Urinary bladder (tissue), 4 donors: ENCODE results near the gene NRM. TPM values are rescaled to one million over a fixed set of nuclear protein-coding genes. Genes with fewer than 3 reads are reported as not detected.

Experiments
- DNase-seq: peaks from one replicate; pipeline ENCODE4 v3.0.0-alpha.2; 2015; ENCODE audit errors: extremely low spot score
- H3K27ac ChIP-seq: one replicate; pipeline ENCODE4 v1.5.1; 2013; ENCODE audit warnings: low read depth, mild to moderate bottlenecking, moderate library complexity
- H3K36me3 ChIP-seq: one replicate; pipeline ENCODE4 v1.6.1; 2013; ENCODE audit warnings: mild to moderate bottlenecking, moderate library complexity; ENCODE audit not compliant: insufficient read depth
- H3K4me1 ChIP-seq: one replicate; pipeline ENCODE4 v1.6.1; 2013; ENCODE audit warnings: mild to moderate bottlenecking, moderate library complexity; ENCODE audit not compliant: insufficient read depth
- H3K4me3 ChIP-seq: one replicate; pipeline ENCODE4 v1.5.1; 2013; ENCODE audit warnings: low read depth, low read length
- WGBS: extraction: QIAGEN DNeasy Blood & Tissue Kit; methylation state at CpG from one replicate; pipeline ENCODE4 v1.1.7; 2013; 5-methylcytosine and 5-hydroxymethylcytosine counted together
- polyA plus RNA-seq: library from polyadenylated mRNA; stranded (reverse); fragments of 200-250 nt; gene quantifications from one replicate; pipeline ENCODE4 v1.2.3, GENCODE V29; 2013
- total RNA-seq: library from RNA; depleted of rRNA; stranded (reverse); fragments of >200 nt; gene quantifications from one replicate; pipeline ENCODE4 v1.2.3, GENCODE V29; 2014
- donor health status: healthy with polysubstance abuse.
- donor health status: healthy.

NRM gene
- total and polyA plus RNA-seq, 2 donors: 7.0 to 20.3 TPM

GRCh38 chr6:30688569-30688968 lies 2.2 kb downstream of the NRM start:
- H3K4me3 ChIP-seq: no peak overlapping the region
- WGBS: 83% methylated on average over 9 of the region's 9 CpGs
- H3K36me3 ChIP-seq: no peaks in the 10 kb centered on the region
- H3K27ac ChIP-seq: peak overlapping the region; percentile 98
- no peaks in the 10 kb centered on the region for H3K4me1 ChIP-seq
- DNase-seq: no peak

- 9% methylated on average over 22 of the region's 22 CpGs for WGBS
- peak overlapping the region; percentile 67 for H3K4me3 ChIP-seq
- no peaks in the 10 kb centered on the region for H3K4me1 ChIP-seq
- no peak for DNase-seq
- H3K27ac ChIP-seq: peak overlapping the region; percentile 98
- H3K36me3 ChIP-seq: no peaks in the 10 kb centered on the region
Measured at GRCh38 chr6:30687659-30688431, 2.9 kb downstream of the NRM start.

GRCh38 chr6:30686908-30687658 lies 3.7 kb downstream of the NRM start:
- H3K4me3 ChIP-seq: peak overlapping the region; percentile 67
- peak; percentile 80 for DNase-seq
- WGBS: under 1% methylated on average over 52 of the region's 52 CpGs
- peak overlapping the region; percentile 98 for H3K27ac ChIP-seq
- H3K36me3 ChIP-seq: no peaks in the 10 kb centered on the region
- H3K4me1 ChIP-seq: no peaks in the 10 kb centered on the region

GRCh38 chr6:30686009-30686907 lies 4.5 kb downstream of the NRM start, which contains the start of gene PPP1R18:
PPP1R18 (minus strand) TSS chr6:30686645; CDS start chr6:30686018, 627 bp downstream.
- Histone ChIP-seq H3K4me1 (no peaks in the 10 kb centered on the region), H3K36me3 (no peaks in the 10 kb centered on the region), H3K4me3 (peak within 1 kb of the TSS; percentile 67), H3K27ac (peak within 1 kb of the TSS; percentile 98)
- WGBS: under 1% methylated on average over 41 of the region's 41 CpGs
- no peak for DNase-seq

GRCh38 chr6:30685157-30686008 lies 5.4 kb downstream of the NRM start:
- 24% methylated on average over 29 of the region's 29 CpGs for WGBS
- peak overlapping the region; percentile 67 for H3K4me3 ChIP-seq
- H3K27ac ChIP-seq: peak overlapping the region; percentile 76
- no peaks in the 10 kb centered on the region for H3K36me3 ChIP-seq
- no peaks in the 10 kb centered on the region for H3K4me1 ChIP-seq
- no peak for DNase-seq

GRCh38 chr6:30684386-30685156 lies 6.2 kb downstream of the NRM start:
- Histone ChIP-seq H3K36me3 (no peaks in the 10 kb centered on the region), H3K27ac (peak overlapping the region; percentile 76), H3K4me3 (peak overlapping the region; percentile 67), H3K4me1 (no peaks in the 10 kb centered on the region)
- 16% methylated on average over 21 of the region's 21 CpGs for WGBS
- DNase-seq: no peak

GRCh38 chr6:30683980-30684338 lies 6.8 kb downstream of the NRM start:
- no peaks in the 10 kb centered on the region for H3K4me1 ChIP-seq
- H3K27ac ChIP-seq: peak overlapping the region; percentile 76
- no peak for DNase-seq
- H3K36me3 ChIP-seq: no peaks in the 10 kb centered on the region
- H3K4me3 ChIP-seq: peak overlapping the region; percentile 67
- WGBS: 7% methylated on average over 2 of the region's 2 CpGs

GRCh38 chr6:30683183-30683979 lies 7.4 kb downstream of the NRM start:
- H3K4me1 ChIP-seq: no peaks in the 10 kb centered on the region
- peak overlapping the region; percentile 67 for H3K4me3 ChIP-seq
- WGBS: 5% methylated on average over 7 of the region's 7 CpGs
- no peaks in the 10 kb centered on the region for H3K36me3 ChIP-seq
- DNase-seq: no peak
- H3K27ac ChIP-seq: peak overlapping the region; percentile 91

- H3K36me3 ChIP-seq: no peaks in the 10 kb centered on the region
- peak overlapping the region; percentile 67 for H3K4me3 ChIP-seq
- peak overlapping the region; percentile 91 for H3K27ac ChIP-seq
- H3K4me1 ChIP-seq: no peaks in the 10 kb centered on the region
- WGBS: 7% methylated on average over 11 of the region's 11 CpGs
- DNase-seq: no peak
Measured at GRCh38 chr6:30682143-30683117, 8.4 kb downstream of the NRM start.

- H3K4me1 ChIP-seq: no peaks in the 10 kb centered on the region
- peak overlapping the region; percentile 16 for H3K4me3 ChIP-seq
- 25% methylated on average over 4 of the region's 4 CpGs for WGBS
- no peaks in the 10 kb centered on the region for H3K36me3 ChIP-seq
- DNase-seq: no peak
- peak overlapping the region; percentile 91 for H3K27ac ChIP-seq
Measured at GRCh38 chr6:30681766-30682142, 9.0 kb downstream of the NRM start.
